GM19395 (cell line): ENCODE data around the gene ZNF611.
"Not testable (repeated sequence)": the region's sequence is repeated elsewhere in the genome, so short reads cannot be mapped to it uniquely, and the experiment has no call there.

Source experiments
- ATAC-seq: cut with Tn5 transposase; IDR thresholded peaks from one replicate; pipeline ENCODE4 v1.9.1; 2021; ENCODE audit warnings: mild to moderate bottlenecking, moderate library complexity; ENCODE audit not compliant: unreplicated experiment

Gene ZNF611

GRCh38 chr19:52734893-52735661, at the start of gene ZNF611:
Gene ZNF611, minus strand, starts transcription at chr19:52735044. Its CDS starts 19,150 bp downstream, at chr19:52715894.
- peak; percentile 96 for ATAC-seq

GRCh38 chr19:52782864-52783263, 48.0 kb upstream of the ZNF611 start:
- ATAC-seq, result not testable (repeated sequence)

GRCh38 chr19:52778811-52779210, 44.0 kb upstream of the ZNF611 start:
- no peak for ATAC-seq

GRCh38 chr19:52756447-52756846, 21.6 kb upstream of the ZNF611 start:
- ATAC-seq, result not testable (repeated sequence)

GRCh38 chr19:52749780-52750179, 14.9 kb upstream of the ZNF611 start:
- no peak for ATAC-seq

GRCh38 chr19:52748336-52748950, 13.6 kb upstream of the ZNF611 start:
- ATAC-seq, result no peak

- ATAC-seq, result not testable (repeated sequence)
Observed at GRCh38 chr19:52745919-52746318, 11.1 kb upstream of the ZNF611 start.

GRCh38 chr19:52743091-52743490, 8.2 kb upstream of the ZNF611 start:
- no peak for ATAC-seq

GRCh38 chr19:52742516-52742915, 7.7 kb upstream of the ZNF611 start:
- ATAC-seq, result no peak

GRCh38 chr19:52741951-52742485, 7.2 kb upstream of the ZNF611 start:
- ATAC-seq, result no peak

GRCh38 chr19:52741371-52741770, 6.5 kb upstream of the ZNF611 start:
- ATAC-seq, result not testable (repeated sequence)

- no peak for ATAC-seq
Observed at GRCh38 chr19:52739576-52739975, 4.7 kb upstream of the ZNF611 start.

GRCh38 chr19:52735734-52736133, 890 bp upstream of the ZNF611 start:
- no peak for ATAC-seq

GRCh38 chr19:52734331-52734892, 432 bp downstream of the ZNF611 start:
- peak; percentile 39 for ATAC-seq

- not testable (repeated sequence) for ATAC-seq
Observed at GRCh38 chr19:52726051-52726450, 8.8 kb downstream of the ZNF611 start.

GRCh38 chr19:52725528-52725961, 9.3 kb downstream of the ZNF611 start:
- ATAC-seq, result no peak

GRCh38 chr19:52724701-52725514, 9.9 kb downstream of the ZNF611 start:
- ATAC-seq, result no peak

GRCh38 chr19:52723907-52724598, 10.8 kb downstream of the ZNF611 start:
- ATAC-seq, result not testable (repeated sequence)

- no peak for ATAC-seq
Observed at GRCh38 chr19:52722062-52723003, 12.5 kb downstream of the ZNF611 start.
